Hippocampal formation (tissue), 2 donors: ENCODE results near the gene FBXL15.
"Not testable (repeated sequence)": the region's sequence is repeated elsewhere in the genome, so short reads cannot be mapped to it uniquely, and the experiment has no call there.

Experiments used
- DNase-seq, 2 donors: peaks; one replicate each; lab custom pipeline; 2025; lab: John Stamatoyannopoulos, UW

FBXL15 gene

GRCh38 chr10:102431452-102432124 lies 11.0 kb downstream of the FBXL15 start:
- no peak for DNase-seq

DNA sequence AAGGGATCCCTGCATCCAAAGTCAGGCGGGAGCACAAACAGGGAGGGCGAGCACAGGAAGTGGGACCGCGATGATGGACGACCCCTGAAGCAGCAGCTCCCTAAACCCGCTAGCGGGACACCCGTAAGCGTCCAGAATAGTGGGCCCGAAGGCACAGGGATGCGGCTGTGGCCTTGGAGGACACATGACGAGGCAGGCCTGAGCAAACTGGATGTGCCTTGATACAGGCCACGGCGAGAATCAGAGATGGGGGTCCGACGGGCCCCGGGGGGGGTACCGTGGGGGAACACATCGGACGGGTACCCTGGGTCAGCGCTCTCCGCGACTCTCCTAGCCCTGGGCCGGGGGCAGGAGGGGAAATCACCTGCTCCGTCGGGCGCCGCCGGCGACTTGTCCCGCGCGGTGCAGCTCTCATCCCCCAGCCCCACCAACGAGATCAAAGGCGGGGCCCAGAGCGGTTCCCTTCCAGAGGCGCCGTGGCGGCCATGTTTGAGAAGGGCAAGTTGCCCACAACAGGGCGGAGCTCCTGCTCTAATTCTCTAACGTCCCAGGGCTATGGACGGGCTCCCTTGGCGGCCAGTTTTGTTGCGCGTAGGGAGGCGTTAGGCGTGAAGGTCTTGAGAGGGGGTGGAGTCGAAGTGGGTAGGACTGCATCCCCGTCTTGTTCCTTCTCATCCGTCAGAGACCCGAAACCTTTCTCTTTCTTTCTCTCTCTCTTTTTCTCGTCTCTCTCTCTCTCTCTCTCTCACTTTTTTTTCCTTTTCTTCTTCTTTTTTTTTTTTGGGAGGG lies 11.7 kb downstream of the FBXL15 start, which contains the start of gene CUEDC2:
CUEDC2 (minus strand) TSS at position 413 of the 789 bp plus-strand sequence. CDS start 7,386 bp downstream, outside the sequence.
- peak; percentile 94 for DNase-seq

DNA sequence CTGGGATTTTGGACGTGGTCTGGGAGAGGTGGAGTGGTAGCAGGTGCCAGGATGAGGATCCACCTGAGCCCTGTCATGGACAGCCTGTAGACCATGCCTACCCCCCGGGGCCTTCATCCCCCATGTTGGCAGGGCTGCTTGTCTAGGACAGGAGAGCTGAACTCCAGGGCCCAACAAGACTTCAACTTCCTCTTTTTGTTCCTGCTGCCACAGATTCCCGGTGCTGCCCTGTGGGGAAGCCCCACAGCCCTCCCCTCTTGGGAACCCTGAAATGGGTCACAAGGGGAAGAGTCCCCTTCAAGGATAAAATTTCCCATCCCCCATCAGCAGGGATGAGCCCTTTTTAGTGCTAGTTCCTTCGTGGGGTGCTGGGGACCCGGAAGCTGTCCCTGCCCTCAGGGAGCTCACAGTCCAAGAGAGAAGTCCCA lies 13.0 kb downstream of the FBXL15 start:
- DNase-seq = no peak

- DNase-seq = no peak
Measured at GRCh38 chr10:102434394-102435132, 13.9 kb downstream of the FBXL15 start.

- DNase-seq = no peak
Measured at GRCh38 chr10:102435133-102435497, 14.5 kb downstream of the FBXL15 start.

DNA sequence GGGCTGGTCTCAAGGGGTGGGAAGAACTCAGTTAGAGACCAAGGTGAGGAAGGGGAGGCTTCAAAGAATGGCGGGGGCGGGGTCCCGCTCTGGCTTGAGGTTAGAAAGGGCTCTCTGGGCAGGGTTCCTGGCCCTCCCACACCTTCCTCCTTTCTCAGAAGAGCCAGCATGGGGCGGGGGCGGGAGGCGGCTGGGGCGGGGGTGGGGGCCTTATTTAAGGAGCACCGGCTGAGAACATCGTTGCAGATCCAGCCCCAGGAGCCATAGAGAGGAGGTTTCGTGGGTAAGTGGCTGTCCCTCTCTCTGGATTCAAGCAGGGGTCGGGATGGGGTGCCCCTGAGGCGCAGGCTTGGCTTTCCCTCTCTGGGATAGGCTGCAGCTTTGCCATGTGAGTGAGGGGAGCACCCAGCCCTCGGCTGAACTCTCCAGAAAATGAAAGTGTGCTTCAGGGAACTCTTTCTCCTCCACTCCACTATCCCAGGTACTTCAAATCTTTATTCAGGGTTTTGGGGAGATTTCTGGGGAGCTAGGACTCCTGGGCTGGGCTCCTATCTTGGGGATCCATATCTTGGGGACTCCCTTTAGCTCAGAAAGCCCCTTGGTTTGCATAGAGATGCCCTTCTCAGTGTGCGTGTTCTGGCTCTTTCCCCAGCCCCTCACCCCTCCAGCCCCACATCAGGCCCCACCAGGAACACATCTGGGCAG lies 15.0 kb downstream of the FBXL15 start:
- no peak for DNase-seq

DNA sequence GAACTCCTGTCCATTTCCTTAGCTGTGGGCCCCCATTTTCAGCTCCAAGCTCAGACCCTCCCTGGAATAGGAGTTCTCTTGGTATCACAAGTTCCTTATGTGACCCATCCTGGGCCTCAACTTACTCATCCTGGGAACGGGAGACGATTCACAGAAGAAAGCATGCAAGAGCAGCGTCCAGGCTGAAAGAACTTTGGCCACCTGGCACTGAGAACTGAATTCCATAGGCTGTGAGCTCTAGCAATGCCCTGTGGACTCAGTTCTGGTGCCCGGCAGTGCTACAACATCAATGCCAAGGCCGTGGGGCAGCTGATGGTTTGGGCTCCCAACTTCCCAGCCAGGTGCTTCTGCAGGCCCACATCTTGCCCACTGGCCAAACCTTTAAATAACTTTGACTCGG lies 15.7 kb downstream of the FBXL15 start:
- no peak for DNase-seq

DNA sequence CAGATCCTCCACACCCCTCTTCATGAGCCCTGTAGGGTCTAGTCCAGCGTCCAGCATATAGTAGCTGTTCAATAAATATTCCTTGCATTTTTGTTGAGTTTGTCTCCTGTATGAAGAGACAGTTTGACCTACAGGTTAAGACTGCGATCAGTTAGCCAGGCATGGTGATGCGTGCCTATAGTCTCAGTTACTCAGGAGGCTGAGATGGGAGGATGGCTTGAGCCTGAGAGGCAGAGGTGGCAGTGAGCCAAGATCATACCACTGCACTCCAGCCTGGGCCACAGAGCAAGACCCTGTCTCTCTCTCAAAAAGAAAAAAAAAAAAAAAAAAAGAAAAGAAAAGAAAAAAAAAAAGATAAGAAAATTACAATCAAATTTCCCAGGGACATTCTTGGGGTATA lies 16.9 kb downstream of the FBXL15 start:
- no peak for DNase-seq

- no peak for DNase-seq
Measured at GRCh38 chr10:102438374-102438773, 17.7 kb downstream of the FBXL15 start.

- DNase-seq = no peak
Measured at GRCh38 chr10:102444851-102445250, 24.2 kb downstream of the FBXL15 start.

GRCh38 chr10:102449321-102450123 lies 28.9 kb downstream of the FBXL15 start:
- peak in 1 of 2 donors; percentile 42 for DNase-seq

DNA sequence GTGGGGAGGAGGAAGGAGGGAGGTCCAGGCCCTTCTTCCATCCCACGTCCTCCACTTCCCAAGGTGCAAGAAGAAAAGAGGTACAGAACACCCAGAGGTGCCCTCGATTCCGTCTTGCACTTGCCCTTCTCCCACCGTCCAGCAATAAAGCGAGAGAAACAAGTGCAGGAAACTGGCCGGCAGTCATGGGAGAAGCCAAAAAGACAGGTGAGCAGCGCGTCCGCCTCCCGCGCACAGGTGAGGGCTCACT lies 29.4 kb downstream of the FBXL15 start:
- no peak for DNase-seq

DNA sequence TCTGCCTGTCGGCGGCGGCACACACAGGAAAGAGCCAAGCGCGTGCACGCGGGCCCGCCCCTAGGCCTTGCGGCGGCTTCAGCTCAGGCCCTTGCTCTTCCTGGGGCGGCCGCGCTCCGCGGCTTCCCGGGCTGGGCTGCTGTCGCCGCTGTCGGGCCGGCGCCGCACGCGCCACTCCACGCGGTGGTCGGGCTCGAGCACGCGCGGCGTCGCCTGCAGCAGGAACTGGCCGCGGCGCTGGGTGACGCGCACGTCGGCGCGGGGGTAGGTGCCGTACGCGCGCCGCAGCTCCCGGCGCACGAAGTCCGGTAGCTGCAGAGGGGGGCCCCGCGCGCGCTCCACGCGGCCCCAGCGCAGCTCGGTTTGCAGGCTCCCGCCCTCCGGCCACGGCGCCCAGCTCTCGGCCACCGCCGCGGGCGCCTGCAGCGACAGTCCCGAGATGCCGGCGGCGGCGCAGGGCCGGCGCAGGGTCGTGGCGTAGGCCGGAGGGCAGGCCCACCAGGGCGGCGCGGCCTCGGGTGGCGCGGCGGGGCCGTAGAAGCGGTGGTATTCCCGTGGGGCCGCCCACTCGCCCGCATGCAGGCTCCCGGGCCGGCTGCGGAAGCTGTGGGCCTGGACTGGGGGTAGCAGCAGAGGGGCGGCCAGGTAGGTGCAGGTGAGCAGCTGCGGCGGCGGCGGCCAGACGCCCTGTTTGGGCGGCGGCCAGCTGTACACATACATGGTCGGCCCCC lies 29.9 kb downstream of the FBXL15 start:
- DNase-seq = peak; percentile 57 to 73

DNA sequence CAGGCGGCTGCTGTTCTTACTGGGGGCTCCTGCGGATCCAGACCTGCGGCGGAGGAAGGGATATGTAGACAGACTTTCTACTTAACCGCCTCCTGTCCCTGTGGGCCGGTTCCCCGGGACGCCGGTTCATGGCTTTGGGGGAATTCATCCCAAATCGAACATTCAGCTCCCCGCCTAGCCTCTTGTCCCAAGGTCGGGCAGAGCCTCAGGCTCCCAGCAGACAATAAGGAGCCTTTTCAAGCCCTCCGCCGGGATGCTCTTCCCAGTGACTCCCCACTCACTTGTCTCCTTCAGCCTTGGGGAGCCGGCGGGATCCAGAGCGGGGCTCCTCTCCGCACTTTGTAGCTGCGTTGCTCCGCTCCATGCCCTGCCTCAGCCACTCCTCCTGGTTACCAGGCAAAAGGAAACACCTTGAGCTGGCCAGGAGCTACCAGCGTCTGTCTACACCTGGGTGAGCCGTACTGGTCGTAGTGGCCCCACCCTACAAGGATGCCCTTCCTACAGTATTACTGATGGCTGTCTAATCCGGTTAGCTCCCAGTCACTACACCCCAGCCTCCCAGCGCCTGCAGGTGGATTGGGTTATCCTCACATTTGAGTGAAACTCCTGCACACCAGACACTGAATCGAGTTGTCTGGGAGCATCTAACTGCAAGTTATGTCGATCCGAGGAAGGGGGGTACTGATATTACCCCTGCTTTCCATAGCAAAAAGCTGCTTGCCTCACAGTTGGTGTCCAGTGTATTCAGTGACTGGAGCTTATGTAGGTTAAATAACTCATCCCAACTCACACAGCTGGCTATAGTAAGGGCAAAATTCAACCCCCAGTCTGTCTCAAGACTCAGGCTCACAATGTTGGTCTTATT lies 30.7 kb downstream of the FBXL15 start, which contains the start of gene C10orf95:
C10orf95 (minus strand) TSS at position 439 of the 865 bp plus-strand sequence. CDS start 450 bp downstream, outside the sequence.
- no peak for DNase-seq

GRCh38 chr10:102452672-102453340 lies 32.2 kb downstream of the FBXL15 start:
- DNase-seq = peak in 1 of 2 donors; percentile 33

DNA sequence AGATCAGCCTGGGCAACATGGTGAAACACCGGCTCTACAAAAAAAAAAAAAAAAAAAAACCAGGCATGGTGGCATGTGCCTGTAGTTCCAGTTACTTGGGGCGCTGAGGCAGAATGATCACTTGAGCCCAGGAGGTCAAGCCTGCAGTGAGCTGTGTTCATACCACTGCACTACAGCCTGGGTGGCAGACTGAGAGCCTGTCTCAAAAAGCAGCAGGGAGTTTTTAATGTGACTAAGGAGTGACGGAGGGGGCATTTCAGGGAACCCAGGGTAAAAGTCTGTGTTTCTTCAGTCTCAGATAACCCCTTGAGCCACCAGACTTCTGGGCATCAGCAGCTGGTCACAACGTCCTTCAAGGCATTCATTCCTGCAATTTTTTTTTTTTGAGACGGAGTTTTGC lies 32.9 kb downstream of the FBXL15 start:
- no peak for DNase-seq

DNA sequence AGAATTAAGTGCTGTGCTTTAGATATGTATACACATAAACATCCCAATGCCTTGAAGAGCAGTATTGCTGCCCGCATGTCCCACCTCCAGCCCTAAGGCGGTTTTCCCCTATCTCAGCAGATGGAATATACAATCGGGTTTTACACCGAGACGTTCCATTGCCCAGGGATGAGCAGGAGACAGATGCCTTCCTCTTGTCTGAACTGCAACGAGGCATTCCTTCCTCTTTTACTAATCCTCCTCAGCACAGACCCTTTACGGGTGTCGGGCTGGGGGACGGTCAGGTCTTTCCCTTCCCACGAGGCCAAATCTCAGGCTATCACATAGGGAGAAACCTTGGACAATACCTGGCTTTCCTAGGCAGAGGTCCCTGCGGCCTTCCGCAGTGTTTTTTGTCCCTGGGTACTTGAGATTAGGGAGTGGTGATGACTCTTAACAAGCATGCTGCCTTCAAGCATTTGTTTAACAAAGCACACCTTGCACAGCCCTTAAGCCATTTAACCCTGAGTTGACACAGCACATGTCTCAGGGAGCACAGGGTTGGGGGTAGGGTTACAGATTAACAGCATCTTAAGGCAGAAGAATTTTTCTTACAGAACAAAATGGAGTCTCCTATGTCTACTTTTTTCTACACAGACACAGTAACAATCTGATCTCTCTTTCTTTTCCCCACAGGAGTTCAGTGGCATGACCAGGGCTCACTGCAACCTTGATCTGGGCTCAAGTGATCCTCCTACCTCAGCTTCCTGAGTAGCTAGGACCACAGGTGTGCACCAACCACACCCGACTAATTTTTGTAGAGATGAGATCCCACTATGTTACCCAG lies 34.2 kb downstream of the FBXL15 start:
- not testable (repeated sequence) for DNase-seq

DNA sequence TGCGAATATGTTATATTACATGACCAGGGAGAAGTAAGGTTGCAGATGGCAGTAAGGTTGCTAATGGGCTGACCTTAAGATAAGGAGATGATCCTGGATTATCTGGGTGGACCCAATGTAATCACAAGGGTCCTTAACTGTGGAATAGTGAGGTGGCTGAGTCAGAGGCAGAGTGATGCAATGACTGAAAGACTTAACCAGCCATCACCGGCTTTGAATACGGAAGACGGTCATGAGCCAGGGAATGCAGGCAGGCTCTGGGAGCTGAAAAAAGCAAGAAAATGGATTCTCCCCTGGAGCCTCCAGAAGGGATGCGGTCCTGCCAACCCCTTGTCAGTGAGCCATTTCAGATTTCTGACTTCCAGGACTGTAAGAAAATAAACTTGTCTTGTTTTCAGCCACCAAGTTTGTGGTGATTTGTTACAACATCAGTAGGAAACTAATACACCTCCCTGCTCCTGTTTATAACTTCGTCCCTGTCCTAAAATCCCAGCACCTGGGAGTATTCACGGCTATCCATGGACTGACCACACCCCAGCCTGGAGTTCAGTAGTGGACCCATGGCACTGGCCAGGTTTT lies 35.3 kb downstream of the FBXL15 start:
- no peak for DNase-seq
